Bone marrow (tissue), 2 donors: Measurements from ENCODE around the gene LOXHD1.

Experiments used
- DNase-seq, 2 donors: peaks; one replicate each; lab custom pipeline; 2025; lab: John Stamatoyannopoulos, UW

LOXHD1 gene

DNA sequence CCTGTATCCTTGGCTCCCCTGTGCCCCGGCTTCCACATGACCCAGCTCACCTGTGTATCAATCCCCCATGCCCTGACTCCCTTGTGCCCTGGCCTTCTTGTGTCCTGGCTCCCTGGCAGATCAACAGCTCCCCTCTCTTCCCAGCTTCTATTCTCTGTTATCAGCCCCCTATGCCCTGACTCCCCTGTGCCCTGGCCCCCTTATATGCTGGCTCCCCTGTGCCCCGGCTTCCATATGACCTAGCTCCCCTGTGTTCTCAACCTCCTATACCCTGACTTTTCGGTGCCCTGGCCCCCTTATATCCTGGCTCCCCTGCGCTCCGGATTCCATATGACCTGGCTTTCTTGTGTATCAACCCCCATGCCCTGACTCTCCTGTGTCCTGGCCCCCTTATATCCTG lies 209.2 kb downstream of the LOXHD1 start:
- DNase-seq, result no peak

DNA sequence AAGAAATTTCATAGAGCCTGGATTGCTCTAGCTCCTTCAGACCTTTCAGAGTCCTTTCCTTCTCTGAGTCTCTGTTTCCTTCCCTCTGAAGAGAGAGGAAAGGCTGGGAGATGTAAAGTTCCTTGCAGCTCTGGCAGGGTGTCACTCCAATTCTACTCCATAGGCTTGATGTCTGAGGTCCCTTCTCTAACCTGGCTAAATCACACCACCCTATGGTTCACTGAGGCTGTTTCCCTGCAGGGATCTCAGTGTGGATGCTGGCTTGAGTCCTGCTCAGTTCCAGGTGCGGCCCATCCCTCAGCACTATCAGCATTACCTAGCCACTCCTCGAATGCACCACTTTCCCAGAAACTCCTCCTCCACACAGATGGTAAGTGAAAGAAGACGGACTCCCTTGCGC lies 209.7 kb downstream of the LOXHD1 start:
- no peak for DNase-seq

DNA sequence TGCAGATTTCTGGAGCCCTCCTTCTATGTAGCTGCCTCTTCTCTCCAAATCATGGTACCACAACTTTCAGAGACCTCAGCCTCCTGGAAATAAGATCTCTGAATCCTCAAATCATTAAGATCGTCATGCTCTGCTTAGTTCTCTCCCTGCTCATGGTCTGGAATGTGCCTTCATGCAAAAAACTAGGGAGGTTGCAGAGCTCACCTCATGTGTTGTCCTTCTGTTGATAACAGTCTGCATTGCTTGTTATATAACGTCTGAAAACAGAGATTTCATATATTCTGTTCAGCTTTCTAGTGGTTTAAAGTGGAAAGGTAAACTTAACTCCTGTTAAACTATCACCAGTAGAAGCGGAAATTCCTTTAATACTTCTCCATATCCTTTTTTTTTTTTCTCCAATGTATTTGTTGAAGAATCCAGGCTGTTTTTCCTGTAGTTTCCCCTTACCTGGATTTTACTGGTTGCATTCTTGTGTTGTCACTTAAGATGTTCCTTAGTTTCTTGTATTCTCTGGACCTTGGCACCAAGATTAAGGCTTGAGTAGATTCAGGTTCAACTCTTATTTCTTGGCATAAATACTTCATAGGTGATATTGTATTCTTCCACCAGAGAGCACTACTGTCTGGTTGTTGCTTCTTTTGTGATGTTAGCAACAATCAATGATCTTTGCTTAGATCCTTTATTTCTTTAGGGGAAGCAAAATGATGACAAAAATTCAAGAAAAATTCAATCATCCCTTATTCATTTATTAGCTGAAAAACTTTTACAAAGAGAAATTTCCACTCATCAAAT lies 211.3 kb downstream of the LOXHD1 start:
- no peak for DNase-seq

DNA sequence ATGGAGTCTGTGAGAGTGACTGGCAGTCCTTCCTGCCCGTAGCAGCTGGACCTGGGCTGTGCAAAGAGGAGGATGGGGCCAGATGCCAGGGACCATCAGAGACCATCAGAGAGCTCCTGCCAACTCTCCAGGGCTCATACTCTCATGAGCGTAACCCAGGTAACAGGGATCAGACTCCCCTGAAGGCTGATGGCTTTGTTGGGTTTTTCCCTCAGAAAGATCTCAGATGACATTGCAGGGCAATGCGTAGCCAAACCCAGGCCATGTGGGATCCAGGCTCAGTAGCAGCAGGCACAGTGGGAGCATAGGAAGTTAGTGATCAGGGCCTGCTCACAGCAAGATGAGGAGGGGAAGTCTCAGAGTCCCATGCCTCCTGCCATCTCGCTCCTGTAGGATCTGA lies 218.0 kb downstream of the LOXHD1 start:
- DNase-seq, result no peak

DNA sequence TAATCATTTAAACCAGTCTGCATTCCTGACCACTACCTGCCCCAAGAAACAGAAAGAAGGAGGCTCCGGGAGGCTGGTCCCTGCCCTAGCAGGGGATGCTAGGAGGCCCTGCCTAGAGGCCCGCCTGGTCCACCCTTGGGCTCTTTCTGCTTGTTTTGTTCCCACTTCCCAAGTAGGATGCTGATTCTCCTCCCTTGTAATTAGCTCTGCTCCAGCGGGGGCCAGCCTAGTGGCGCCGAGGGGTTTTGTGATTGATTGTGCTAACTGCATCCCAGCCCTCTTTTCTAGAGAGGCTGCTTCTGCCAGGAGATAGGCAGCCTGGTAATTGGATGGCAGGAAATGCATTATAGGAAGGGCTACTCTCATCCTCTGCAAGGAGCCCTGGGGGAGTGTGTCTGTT lies 220.0 kb downstream of the LOXHD1 start:
- no peak for DNase-seq

DNA sequence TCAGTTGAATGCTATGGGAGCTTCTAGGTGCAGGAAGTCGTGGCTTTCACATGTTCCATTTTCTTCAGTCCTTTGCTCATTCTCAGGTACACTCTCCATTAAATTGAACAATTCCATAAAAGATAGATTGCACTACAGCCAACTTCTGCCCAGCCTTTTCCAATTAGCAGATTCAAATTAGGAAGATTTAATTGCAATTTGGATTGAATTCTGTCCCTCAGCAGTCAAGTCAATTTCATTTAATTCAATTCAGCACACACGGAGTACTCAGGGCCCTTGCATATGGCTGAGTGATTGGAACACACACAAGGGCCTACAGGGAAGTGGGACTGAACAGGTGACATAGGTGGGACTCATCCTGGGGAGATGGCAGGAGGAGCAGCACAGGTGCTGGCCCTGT lies 220.4 kb downstream of the LOXHD1 start:
- DNase-seq, result no peak

DNA sequence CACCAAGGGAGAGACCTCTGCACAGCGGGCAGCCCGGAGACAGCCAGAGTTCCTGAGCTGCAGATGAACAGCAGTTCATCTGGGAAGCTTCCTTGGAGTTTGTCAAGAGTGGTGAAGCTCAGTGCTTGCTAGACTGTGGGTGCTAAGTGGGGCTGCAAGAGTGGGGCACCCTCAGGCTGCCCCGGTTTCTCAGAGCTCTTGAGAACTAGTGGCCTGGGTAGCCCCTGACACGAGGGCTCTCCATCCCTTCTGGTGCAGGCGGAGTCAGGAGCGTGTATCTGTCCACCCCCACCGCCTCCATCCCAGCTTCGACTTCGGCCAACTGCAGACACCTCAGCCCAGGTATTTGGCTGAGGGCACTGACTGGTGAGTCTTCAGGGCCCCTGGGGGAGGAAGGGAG lies 222.0 kb downstream of the LOXHD1 start:
- no peak for DNase-seq

DNA sequence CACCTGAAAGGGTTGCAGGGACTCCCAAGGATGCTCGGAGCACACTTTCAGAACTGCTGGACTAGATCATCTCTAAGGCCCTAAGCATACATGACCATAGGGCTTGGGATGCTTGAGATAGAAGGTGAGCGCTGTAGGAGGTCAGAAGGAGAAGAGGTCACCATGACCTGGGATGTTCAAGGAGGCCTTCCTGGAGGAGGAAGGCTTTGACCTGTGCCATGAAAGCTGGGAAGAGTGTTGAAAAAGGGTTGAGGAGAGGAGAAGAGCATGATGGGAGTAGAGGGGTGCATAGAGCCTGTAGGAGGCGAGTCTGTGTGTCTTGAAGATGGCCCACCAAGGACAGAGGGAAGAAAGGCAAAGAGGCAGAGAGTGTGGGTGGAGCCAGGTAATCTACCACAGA lies 222.4 kb downstream of the LOXHD1 start:
- no peak for DNase-seq

DNA sequence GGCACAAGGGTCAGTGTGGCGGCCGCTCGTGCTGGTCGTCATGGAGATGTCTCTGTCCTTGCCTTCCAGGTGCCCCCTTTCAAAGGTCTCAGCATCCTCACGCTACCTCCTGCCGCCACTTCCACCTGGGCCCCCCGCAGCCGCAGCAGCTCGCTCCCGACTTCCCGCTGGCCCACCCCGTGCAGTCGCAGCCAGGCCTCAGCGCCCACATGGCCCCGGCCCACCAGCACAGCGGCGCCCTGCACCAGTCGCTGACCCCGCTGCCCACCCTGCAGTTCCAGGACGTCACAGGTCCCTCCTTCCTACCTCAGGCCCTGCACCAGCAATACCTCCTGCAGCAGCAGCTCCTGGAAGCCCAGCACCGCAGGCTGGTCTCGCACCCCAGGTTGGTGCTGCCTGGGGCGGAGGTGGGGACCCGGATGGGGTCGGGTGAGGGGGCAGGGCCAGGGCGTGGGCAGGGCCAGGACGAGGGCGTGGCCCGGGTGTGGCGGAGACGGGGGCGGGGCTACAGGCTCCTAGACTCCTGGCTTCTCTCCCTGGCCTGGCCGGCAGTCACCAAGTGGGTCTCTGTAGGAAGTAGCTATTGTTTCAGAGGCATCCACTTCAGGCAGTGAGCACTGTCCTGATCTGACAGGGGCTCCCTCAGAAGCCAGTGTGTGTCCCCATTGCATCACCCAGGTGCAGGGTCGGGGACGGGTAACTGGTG lies 223.7 kb downstream of the LOXHD1 start:
- no peak for DNase-seq

DNA sequence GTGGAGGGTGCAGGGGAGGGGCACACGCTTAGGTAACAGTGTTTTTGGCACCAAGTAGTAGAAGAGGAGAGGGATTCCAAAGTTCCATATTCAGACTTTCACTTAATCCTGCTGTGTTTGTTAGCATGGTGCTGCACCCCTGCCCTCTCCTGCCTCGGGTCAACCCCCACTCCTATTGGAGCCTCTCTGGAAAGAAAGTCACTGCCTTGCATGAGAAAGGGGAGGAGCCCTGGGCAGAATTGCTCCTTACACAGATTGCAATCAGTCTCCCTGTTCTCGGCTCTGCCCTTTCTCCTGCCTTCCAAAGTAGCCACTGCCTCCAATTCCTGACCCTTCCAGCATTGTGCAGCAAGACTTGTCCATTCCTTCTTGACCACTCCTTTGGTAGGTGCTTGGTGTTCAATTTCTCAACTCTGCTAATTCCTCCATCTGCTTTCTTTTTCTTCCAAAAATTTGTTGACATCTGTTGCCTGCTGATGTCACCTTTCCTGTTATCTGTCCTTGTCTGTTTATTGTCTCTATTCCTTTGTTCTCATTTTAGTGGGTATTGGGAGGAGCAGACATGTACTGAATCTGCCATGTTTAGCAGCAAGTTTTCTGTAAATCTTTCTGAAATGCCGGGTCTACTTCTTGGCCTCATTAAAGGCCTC lies 225.4 kb downstream of the LOXHD1 start:
- DNase-seq, result no peak

DNA sequence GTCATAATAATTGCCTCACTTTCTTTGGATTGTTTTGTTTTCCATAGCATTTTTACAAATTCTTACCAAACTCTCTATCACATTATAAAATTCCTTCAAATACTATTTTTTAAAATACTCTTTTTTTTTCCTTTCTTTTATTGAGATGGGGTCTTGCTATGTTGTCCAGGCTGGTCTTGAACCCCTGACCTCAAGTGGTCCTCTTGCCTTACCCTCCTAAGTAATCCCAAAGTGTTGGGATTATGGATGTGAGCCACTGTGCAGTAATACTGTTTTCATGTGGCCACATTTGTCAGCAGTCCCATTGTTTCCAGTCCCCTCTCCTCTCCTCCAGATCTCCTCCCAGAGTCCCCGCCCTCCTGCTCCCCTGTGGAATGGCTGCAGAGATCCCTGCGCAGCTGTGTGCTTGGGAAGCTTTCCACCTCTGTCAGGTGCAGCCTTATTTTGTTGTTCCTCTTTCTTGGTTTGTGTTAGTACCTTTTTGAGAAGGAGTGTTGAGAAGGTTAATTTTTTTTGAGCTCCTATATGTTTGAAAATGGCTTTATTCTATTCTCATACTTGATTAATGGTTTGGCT lies 227.3 kb downstream of the LOXHD1 start:
- no peak for DNase-seq

DNA sequence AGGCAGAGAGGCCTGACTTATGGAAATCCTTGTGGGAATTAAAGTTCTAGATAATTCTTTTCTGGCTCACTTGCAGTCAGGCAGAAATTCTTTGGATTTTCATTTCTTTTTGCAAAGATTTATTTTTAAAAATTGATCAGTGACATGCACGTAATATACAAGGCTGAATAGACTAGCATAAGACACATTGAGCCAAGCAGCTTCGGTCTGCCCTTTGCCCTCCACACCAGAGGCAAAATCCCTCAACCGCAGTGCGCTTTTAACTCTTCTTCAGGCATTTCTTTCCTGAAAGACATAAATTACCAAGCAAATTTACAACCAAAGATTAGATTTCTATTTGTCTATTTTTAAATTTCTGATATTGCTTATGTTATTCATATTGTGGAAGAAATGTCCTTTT lies 227.9 kb downstream of the LOXHD1 start:
- no peak for DNase-seq

DNA sequence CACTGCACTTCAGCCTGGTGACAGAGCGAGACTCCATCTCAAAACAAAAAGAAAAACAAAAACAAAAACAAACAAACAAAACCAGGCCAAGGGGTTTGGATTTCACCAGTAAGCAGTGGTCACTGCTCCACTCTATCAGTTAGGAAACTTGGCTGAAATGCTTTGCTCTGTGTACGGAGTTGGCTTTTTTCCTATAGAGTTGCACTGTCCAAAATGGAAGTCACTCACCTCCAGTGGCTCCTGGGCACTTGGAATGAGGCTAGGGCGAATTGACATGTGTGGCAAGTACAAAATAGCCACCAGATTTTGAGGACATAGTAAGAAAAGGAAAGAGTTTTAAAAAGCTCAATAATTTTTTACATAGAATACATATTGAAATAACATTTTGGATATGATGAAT lies 228.7 kb downstream of the LOXHD1 start:
- no peak for DNase-seq

DNA sequence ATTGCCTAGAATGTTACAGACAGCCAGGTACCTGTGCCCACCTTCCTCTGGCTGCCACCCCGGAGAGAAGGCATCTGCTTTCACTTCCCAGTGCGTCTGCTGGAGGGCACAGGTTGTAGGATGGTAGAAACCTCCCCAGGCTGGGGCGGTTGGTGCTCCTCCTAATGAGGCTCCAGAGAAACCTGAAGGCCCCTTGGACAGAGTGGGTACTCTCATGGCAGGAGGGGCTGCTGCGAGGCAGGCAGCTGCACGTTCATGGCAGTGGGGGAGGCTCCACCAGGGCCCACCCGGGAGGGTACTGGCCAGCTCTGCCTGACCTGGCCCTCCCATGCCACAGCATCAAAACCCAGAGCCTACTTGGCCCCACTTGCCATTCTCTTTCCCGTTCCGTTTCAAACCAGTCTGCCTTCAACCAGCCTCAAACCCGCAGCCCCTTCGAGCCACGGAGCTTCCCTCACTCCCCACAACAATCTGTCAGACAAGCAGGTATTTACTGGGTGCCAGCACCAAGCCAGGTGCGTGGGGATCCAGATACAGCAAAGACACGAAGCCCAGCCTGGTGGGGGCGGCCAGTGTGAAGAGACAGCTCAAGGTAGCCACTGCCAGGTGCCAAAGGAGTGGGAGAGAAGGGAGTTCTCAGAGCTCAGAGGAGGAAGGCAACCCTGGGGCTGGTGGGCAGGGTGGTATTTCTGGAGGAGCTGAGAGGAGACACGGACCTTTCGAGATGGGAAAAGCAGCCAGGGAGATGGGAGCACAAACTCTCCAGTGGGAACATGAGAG lies 229.6 kb downstream of the LOXHD1 start:
- DNase-seq, result no peak
